AML-193 (cell line): ENCODE results near the gene KLHDC8A.
A peak's percentile ranks its signal among the peaks of the same experiment; 100 is the strongest.
"Not testable (repeated sequence)": the region's sequence is repeated elsewhere in the genome, so short reads cannot be mapped to it uniquely, and the experiment has no call there.

Experiments
- DNase-seq, 2 experiments: peaks; one replicate each; lab custom pipeline; 2025; lab: John Stamatoyannopoulos, UW

KLHDC8A gene

DNA sequence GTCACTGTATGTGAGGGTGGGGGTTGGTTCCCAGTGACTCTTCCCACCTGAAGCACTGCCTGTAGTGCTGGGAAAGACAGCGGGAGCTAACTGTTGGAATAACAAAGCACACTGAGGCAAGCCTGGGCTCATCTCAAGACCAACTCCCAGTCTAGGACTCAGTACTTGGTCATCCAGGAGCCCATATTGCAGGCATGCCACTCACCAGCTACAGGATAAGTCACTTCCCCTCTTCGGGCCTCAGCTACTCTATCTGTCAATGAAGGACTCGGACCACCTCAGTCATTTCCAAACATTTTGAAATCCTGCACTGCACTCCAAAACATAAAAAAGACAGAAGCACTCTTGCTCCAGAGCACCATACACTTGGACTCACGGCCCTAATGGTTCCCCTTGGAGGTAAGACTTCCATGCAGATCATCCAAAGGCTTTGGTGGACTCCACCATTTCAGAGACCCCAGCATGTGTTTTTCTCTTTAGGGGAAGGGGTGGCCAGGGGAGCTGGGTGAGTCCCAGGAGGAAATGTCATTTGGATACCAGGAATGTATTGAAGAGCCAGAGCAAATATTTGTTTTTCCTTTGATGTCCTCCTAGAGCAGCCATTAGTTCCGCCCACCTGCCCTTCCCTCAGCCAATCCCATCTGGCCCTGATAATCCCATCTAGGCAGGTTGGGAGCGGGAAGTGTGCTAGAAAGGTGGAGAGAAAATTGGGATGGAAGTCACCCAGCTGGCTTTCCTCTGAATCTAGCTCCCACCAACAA is 38.3 kb downstream of the KLHDC8A start:
- DNase-seq: no peak

DNA sequence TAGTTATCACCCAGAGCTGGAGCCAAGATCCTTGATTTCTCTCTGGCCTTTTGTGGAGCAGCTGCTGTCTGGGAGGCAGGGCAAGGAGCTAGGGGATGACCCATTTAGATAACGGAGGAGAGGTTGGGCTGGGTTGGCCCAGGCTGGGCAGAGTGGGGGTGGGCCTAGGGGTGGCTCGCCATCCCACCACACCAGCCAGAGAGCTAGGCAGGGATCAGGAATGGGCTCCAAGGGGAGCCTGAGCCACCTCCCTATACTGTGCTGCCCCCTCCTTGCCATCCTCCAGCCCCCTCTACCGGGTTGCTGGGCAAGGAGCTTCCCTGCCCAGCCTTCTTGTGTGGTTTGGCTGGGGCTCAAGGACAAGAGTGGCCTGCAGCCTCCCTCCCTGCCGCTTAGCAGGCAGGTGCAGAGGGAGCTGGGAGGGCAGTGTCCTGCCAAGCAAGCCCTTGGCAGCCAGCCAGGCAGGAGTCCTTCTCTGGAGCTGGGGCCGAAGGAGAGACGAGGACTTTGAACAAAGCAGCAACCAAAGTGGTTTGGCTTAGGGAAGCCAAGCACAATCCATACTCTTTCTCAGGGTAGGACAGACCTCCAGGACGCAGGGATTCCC is 39.3 kb downstream of the KLHDC8A start:
- no peak for DNase-seq

DNA sequence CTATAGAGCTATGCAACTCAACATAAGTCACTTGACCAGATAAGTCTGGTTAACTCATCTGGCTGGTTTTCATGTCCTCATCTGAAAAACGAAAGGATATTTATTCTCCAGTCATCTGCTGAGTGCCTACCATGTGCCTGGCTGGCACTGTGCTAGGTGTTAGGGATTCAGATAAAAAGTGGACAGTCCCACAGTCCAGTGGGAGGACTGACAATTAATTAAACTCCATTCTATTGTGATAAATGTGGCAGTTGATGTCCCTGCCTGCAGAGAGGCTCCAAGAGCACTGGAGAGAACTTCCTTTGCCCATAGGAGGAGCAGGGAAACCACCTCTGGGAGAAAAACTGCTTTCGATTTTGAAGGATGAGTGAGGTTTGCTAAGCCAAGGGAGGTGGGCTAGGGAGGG is 40.6 kb downstream of the KLHDC8A start:
- DNase-seq: no peak

DNA sequence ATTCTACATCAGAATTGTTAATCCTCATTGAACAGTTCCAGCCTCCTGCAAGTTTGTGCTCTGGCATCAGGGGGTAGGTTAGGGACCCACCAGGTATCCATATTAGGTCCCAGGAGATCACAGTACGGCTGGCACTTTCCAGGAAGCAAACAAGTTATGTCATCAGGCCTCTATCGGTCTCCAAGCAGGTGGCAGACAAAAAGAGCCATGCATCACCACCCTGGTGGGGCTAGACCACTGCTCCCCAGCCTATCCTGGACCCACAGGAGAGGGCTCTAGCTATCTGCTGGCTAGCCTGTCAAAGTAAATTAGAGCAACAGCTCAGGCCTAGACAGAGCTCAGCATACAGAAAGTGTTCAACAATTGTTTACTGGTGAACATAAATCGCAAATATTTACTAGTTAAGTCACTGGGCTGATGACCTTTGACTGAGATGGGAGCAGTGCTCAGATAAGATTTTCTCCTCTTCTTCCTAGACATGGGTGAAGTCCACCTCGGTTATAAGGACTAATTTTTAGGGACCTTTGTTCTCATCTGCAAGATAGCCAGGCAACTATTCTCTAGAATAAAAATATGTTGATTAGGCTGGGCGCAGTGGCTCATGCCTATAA is 41.6 kb downstream of the KLHDC8A start:
- no peak for DNase-seq

DNA sequence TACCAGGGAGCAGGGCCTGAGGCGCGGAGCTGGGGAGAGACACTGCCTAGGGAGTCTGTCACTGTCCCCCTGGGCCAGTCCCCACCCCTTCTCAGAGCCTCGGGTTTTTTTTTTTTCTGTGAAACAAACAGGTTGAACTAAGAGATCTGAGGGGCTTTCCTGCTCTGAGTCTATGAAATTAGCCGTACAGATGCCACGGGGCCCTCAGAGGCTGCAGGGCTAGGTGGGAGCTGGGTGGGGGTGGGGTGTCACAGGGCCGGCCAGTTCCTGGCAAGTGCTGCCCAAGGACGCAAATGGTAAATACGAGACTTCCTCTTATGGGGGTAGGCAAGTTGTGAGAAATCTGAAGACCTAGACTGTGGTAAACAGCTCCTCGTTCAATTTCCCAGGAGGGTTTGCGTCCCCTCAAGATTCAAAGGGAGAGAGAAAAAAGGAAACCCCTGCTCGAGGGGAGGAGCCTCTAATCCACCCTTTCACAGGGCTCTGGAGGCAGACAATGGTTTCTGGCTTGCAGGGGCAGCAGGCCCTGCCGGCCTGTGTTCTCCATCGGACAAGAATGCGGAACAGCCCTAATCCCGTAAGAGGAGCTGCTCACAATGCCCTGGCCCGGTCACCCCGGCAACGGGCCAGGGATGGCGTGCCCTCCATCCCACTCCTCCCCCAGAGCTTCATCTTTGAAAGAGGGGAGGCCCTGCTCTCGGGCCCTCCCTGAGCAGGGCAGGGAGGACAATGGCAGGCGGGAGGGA is 43.0 kb downstream of the KLHDC8A start:
- no peak for DNase-seq

DNA sequence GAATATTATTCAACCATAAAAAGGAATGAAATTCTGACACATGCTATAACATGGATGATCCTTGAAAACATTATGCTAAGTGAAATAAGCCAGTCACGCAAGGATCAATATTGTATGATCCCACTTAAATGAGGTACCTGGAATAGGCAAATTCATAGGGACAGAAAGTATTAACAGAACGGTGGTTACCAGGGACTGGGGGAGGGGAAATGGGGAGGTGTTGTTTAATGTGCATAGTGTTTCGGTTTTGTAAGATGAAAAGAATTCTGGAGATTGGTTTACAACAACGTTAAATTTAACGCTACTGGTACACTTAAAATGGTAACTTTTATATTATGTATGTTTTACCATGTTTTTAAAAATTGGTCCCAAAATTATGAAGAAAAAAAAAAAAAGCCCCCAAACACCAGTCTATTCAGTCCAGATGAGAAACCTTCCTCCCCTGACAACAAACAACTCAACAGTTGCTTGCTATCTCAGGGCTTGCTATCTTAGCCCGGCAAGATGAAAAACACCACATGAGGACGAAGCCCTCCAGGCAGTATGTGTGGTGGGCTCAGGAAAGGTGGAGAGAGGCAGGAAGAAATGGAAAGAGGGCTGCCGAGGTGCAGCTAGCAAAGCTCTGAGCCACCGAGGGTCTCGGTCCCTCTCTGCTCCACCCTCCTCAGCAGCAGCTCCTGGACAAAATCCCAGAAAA is 43.7 kb downstream of the KLHDC8A start:
- no peak for DNase-seq

DNA sequence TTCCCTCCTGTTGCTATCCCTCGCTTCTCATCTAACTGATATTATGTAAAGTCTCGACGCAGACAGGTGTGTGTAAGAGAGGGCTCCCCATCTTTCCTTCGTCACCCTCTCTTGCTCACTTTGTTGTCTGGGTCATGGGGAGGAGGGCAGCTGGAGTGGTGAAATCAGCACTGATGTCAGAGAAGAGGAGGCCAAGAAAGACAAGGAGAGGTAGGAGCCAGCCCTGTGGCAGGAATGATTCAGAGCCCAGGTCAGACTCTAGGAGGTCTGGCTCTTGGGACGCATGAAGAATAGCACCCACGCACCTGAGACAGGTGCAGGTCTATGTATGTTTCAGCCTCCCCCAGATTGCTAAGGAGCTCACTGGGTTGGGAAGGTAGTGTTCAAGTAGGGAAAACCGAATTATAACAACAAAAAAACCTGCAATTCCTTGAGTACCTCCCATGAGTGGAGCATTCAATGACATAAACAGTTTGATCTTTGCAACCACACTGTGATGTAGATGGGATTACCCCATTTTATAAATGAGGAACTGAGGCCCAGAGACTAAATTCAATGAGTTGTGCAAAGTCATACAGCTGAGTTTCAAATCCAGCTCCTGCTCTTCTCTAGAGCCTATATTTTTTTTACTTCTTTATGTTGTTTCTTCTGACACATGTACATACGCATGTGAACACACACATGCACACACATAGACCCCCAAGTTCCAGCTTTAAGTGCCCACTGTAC is 45.6 kb downstream of the KLHDC8A start:
- DNase-seq: peak; percentile 42 to 62

DNA sequence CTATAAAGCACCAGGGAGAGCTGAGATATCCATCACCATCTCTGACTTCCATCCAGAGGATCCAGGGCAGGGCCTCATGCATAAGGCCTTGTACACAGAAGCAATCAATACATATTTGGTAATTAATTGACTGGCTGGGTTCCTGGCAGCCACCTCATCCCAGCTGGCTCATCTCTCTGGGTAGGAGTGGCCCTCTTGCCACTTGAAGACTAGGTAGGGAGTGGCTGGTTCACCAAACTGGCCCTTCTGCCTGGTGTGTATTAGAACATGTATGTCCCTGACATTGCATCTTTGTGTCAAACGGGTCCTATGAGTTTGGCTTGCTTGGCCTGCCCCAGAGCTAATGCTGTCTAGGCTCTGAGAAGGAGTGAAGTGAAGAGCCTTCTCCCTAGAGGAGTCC is 47.0 kb downstream of the KLHDC8A start:
- no peak for DNase-seq

DNA sequence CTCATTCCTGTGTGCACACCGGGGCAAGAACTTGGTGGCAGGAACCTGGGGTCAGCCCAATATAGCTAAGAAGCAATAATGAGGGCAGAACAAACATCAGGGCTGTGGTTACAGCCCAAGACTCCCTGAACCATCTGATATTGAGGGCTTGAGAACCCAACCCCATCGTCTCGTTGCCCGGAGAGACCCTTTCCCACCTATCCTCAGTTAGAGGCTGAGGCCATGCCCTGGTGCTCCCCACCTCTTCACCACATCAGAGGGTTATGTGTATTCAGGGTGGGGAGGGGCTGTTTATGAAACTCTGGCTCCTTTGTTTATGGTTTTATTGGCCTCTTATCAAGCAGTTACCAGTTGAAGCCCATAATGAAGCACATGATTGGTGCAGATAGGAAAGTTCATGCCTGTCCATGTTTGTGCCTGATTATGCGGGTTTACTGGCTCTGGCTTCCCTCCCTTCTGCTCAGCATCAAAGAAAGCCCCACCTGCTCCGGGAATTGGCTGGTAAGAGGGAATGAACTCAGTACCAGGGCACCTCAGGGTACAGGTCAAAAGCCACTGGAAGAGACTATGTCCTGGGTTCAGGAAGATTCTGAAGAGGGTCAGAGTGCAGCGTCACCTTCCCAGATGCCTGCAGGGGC is 49.7 kb downstream of the KLHDC8A start:
- DNase-seq: no peak

DNA sequence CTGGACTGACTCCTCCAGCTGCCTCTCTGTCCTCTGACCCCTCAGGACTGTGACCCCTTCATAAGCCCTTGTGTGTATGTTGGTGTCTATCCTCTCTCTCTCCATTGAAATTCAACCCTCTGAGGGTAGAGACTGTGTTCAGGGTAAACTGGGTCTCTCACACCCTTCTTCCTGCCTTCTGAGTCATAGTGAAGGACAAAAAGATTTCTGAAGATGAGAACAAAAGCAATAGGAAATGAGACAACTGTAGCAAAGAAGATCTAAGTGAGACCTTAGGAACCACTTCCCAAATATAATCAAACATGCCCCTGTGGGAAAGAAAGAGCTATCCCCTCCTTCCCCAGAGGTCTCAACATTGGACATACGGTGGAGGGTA is 52.0 kb downstream of the KLHDC8A start:
- no peak for DNase-seq

DNA sequence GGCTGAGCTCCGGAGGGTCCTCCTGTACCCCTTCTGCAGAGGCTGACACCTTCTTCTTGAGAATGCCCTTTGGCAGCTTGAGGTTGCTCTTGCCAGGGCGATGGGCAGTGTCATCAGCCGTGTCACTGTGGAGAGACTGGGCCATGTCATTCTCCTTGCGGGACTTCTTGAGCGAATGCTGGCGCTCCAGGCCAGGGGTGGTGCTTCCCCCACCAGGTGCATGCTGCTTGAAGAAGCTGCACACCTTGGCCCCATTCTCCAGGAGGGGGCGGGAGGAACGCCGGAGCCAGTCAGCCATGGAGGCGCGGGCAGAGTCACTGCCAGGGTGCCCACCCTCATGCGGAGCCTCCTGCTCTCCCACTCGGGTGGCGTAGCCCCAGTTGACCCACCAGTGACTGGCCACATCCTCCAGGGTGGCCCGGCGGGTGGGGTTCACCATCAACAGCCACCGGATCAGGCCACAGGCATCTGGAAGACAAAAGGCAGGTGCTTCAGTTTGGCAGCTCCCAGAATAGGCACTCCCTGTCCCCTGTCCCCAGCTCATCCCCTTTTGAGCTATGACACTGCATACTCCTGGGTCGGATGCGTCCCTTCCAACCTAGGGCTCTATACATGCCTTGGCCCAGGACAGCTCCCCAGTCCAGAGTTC is 52.6 kb downstream of the KLHDC8A start:
- DNase-seq: no peak

DNA sequence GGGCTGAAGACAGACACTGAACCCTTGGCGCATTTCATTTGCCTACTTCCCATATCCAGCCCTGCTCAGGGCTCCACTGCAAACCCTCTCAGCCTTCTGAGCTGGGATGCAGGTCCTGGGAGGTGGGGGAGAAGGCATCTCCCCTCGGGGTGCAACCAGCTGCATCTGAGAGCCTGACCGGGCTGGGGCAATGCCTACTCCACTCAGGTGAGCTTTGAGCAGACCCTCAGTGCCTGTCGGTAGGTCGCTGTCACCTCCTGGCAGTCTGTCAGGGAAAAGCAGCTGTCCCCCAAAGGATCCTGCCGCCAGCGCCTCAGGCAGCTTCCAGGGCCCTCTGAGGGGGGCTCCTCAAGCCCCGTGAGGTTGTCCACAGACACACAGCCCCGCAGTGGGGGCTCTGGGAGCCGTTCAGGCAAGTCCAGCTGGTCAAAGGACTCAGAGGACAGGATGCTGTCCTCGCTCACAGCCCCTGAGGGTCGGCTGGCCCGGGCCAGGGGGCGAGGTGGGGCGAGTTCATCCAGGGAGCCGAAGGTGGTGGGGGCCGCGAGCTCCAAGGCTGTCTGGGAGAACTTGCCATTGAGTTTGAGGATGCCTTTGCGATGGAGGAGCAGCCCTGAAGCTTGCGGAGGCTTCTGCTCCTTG is 53.4 kb downstream of the KLHDC8A start:
- DNase-seq: no peak

DNA sequence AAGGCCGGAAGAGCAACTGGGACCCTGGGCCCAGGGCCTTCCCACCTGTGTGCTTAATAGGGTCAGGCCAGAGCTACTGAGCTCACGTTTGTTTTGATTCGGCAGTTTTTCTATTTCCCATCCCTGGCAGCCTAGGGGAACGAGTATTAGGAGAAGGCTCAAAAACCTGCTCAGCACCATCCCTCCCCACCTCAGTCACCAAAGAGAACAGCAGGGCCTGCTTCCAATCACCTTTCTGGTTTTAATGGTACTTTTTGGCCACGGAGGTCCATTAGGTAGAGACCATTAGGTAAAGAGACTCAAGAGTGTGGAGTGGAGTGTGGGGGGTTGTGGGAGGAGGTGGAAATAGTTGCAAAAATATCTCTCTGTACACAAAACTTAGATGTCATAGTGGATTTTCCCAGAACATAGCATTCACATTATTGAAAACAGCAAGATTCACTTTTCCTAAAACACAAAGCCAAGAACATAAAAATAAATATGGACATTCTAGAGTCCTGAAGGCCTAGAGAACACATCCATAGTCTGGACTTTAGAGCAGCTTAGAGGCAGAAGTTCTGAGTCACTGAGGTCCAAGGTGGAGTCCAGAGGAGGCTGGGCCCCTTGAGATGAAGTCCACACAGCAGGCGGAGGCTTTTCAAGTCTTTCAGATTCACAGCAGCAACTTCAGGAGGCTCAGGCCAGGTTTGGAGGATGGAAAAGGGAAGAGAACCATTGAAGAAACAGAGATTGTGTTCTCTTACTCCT is 54.7 kb downstream of the KLHDC8A start:
- DNase-seq: no peak

DNA sequence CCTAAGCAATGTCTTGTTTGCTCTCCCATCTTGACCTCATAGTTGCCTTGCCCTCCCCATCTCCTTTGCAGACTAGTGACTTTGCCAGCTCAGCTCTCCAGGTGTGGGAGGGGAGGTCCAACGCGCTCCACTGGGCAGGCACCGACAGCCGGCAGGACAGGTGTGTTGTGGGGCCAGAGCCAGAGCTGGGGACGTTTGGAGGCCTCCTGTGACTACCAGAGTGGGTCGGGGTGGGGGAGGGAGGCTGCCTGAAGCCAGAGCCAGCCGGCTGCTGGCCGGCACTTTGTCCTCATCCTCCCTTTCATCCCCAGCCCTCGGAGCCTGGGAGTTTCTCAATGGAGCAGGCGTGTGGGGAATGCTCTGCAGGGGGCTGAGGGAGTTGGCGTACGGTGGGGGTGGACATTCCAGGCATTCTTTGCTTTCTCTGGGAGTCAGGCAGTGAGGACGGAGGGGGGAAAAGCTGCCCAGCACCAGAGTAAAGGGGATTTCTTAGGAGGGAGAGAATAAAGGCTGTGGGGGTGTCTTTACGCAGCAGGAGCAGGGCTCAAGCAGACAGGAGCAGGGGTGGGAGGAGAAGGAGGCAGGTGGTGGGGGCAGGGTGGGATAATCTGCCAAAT is 55.4 kb downstream of the KLHDC8A start:
- DNase-seq: no peak

DNA sequence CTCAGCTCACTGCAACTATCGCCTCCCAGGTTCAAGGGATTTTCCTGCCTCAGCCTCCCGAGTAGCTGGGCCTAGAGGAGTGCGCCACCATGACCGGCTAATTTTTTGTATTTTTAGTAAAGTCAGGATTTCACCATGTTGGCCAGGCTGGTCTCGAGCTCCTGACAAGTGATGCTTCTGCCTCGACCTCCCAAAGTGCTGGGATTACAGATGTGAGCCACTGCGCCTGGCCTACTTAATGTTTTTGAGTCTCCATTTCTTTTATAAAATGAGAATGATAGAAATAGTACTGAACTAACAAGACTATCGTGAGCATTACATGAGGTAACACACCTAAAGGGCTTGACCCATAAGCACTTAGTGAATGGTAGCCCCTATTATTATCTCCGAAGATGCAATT is 56.6 kb downstream of the KLHDC8A start:
- no peak for DNase-seq

DNA sequence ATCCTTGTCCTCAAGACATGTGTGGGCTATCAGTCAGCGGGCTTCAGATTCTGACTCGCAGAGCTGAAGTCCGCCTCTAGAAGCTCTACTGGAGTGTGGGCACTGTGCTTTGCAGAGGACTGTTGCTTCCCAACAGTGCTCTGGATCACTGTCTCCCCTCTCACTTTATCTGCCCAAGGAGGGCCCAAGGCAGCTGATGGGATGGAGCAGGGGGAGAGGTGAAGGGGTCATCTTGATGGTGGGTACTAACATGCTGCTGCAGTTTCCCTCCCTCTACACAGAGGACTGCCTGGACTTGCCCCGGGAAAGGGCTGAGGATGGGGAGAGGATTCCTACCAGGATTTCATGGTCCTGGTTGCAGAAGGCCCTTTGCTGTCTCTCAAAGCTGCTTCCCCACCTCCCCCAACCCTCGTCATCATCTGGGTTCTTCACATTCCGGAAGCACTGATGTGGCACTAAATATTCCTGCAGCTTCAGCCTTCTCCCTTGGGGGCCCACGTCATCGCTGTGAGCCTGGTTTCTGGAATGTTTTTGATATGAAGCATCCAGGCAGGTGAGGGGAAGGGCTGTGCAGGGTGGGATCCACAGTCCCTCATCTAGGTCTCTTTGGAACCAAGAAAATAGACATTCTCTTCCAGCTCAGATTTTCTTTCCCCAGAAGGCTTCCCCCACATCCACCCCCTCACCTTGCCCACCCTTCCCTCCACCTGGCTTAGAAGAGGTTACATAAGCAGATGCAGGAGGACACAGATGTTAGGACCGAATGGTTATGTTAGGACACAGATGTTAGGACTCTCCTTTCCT is 58.3 kb downstream of the KLHDC8A start:
- DNase-seq: no peak

DNA sequence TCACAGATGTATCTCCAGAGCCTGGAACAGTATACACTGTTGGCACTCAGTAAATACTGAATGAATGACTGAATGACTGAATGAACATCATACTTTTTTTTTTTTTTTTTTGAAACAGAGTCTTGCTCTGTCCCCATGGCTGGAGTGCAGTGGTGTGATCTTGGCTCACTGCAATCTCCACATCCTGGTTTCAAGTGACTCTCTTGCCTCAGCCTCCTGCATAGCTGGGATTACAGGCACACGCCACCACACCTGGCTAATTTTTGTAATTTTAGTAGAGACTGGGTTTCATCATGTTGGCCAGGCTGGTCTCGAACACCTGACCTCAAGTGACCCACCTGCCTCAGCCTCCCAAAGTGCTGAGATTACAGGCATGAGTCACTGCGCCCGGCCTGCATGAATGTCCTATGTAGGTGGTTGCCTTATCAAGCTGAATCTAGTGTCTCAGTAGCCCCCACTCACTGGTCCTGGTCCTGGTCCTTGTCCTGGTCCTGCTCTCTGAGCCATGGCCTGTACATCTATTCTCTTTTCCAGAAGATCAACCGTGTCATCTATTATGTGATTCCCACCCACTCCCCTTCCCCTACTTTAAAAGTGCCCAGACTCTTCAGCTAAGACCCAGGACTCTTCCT is 59.1 kb downstream of the KLHDC8A start:
- not testable (repeated sequence) for DNase-seq
